ENCODE data around the gene ANAPC7.

- no peak for TF ChIP-seq POLR2AphosphoS5 (IDR thresholded peaks at IDR 0.05)
- no peak for TF ChIP-seq POLR2A (IDR thresholded peaks at IDR 0.05)
Observed at GRCh38 chr12:110451263-110451662, 47.8 kb upstream of the ANAPC7 start.
